OCI-LY1 (cell line): ENCODE data around the gene UBR2.

Experiments
- H2AFZ ChIP-seq: fragments of 200-600 bp; sonication (generic), shearing (Covaris generic); 2 replicates; pipeline ENCODE4 v1.6.0; 2014; ENCODE audit warnings: antibody characterized with exemption, mild to moderate bottlenecking, low read length
- H3F3A ChIP-seq: fragments of 200-600 bp; sonication (generic), shearing (Covaris generic); 2 replicates; pipeline ENCODE4 v1.6.0; 2014; ENCODE audit warnings: mild to moderate bottlenecking, antibody characterized with exemption, low read length, moderate library complexity; ENCODE audit not compliant: insufficient read depth
- H3K27ac ChIP-seq: fragments of 200-600 bp; sonication (generic); 2 replicates; pipeline ENCODE4 v1.5.1; 2014; ENCODE audit warnings: low read length, mixed run types, mild to moderate bottlenecking, low read depth; ENCODE audit not compliant: poor library complexity, severe bottlenecking
- H3K27me3 ChIP-seq: fragments of 200-600 bp; sonication (generic); 2 replicates; pipeline ENCODE4 v1.6.0; 2014; ENCODE audit warnings: antibody characterized with exemption, mild to moderate bottlenecking, low read length, moderate library complexity; ENCODE audit not compliant: insufficient read depth
- H3K36me3 ChIP-seq: fragments of 200-600 bp; sonication (generic); 2 replicates; pipeline ENCODE4 v1.6.1; 2014; ENCODE audit warnings: mild to moderate bottlenecking, antibody characterized with exemption, low read length, moderate library complexity, mixed read lengths; ENCODE audit not compliant: insufficient read depth
- H3K4me1 ChIP-seq: fragments of 200-600 bp; sonication (generic); 2 replicates; pipeline ENCODE4 v1.5.1; 2014; ENCODE audit warnings: mild to moderate bottlenecking, low read length, moderate library complexity; ENCODE audit not compliant: insufficient read depth, severe bottlenecking
- H3K4me2 ChIP-seq: fragments of 200-600 bp; sonication (generic), shearing (Covaris generic); 2 replicates; pipeline ENCODE4 v1.6.1; 2014; ENCODE audit warnings: low read length
- H3K4me3 ChIP-seq: fragments of 200-600 bp; sonication (generic); 2 replicates; pipeline ENCODE4 v1.5.1; 2014; ENCODE audit warnings: low read length, low read depth, mild to moderate bottlenecking, mixed read lengths; ENCODE audit not compliant: poor library complexity, severe bottlenecking
- H3K79me2 ChIP-seq: fragments of 200-600 bp; shearing (Covaris generic); 2 replicates; pipeline ENCODE4 v1.6.1; 2016; ENCODE audit warnings: mixed run types, low read length, mixed read lengths; ENCODE audit not compliant: insufficient read depth
- H3K9ac ChIP-seq: fragments of 200-600 bp; sonication (generic), shearing (Covaris generic); 2 replicates; pipeline ENCODE4 v1.6.1; 2014; ENCODE audit warnings: mild to moderate bottlenecking, low read length, mixed read lengths
- H3K9me2 ChIP-seq: fragments of 200-600 bp; sonication (generic), shearing (Covaris generic); 2 replicates; pipeline ENCODE4 v1.6.1; 2014; ENCODE audit warnings: low read depth, mild to moderate bottlenecking, low read length, mixed read lengths
- H3K9me3 ChIP-seq: fragments of 200-600 bp; shearing (Covaris generic); 2 replicates; pipeline ENCODE4 v1.6.1; 2014; ENCODE audit warnings: low read length, mixed read lengths
- H4K20me1 ChIP-seq: fragments of 200-600 bp; sonication (generic), shearing (Covaris generic); 2 replicates; pipeline ENCODE4 v1.6.0; 2016; ENCODE audit warnings: mild to moderate bottlenecking, low read length; ENCODE audit not compliant: insufficient read depth
- EZH2 ChIP-seq: fragments of 200-600 bp; sonication (generic), shearing (Covaris generic); IDR thresholded peaks from 2 replicates; pipeline ENCODE4 v1.8.0; 2017; ENCODE audit warnings: borderline replicate concordance, mixed run types, mild to moderate bottlenecking, antibody characterized with exemption, low read length, moderate library complexity, mixed read lengths
- TF ChIP-seq, protein P1 (sequence below): fragments of 200-600 bp; sonication (generic), shearing (Covaris generic); IDR thresholded peaks from 2 replicates; pipeline ENCODE4 v1.5.1; 2017; ENCODE audit warnings: mild to moderate bottlenecking, antibody characterized with exemption, low read length, moderate library complexity, mixed read lengths

The UBR2 gene

DNA sequence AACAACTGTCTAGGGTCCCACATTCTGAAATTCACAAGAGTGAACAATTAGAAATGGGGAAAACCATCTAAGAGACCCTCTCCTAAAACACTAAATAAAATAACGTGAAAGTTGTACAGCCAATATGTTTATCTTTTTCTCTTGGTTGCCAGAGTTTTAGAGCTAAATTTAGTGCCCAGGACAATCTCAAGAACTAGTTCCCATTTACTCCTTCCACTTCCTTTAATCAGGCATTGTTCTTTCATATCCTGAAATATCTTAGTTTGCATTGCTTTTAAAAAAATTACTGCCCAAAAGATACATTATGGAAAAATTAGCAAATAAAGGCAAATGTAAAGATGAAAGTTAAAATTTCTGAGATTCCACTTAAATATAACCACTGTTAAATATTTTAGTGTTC, 33.1 kb upstream of the UBR2 start:
- Histone ChIP-seq H3K4me2 (no peak overlapping the region), H3F3A (no peaks in the 10 kb centered on the region), H3K79me2 (no peaks in the 10 kb centered on the region), H3K4me1 (no peaks in the 10 kb centered on the region), H3K27ac (no peak overlapping the region), H4K20me1 (no peaks in the 10 kb centered on the region), H3K9me2 (no peaks in the 10 kb centered on the region), H3K27me3 (no peaks in the 10 kb centered on the region), H3K9ac (no peak overlapping the region), H3K9me3 (no peaks in the 10 kb centered on the region), H3K36me3 (no peaks in the 10 kb centered on the region), H2AFZ (no peak overlapping the region), H3K4me3 (no peak overlapping the region)
- TF ChIP-seq, protein P1, sequence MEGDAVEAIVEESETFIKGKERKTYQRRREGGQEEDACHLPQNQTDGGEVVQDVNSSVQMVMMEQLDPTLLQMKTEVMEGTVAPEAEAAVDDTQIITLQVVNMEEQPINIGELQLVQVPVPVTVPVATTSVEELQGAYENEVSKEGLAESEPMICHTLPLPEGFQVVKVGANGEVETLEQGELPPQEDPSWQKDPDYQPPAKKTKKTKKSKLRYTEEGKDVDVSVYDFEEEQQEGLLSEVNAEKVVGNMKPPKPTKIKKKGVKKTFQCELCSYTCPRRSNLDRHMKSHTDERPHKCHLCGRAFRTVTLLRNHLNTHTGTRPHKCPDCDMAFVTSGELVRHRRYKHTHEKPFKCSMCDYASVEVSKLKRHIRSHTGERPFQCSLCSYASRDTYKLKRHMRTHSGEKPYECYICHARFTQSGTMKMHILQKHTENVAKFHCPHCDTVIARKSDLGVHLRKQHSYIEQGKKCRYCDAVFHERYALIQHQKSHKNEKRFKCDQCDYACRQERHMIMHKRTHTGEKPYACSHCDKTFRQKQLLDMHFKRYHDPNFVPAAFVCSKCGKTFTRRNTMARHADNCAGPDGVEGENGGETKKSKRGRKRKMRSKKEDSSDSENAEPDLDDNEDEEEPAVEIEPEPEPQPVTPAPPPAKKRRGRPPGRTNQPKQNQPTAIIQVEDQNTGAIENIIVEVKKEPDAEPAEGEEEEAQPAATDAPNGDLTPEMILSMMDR = no peak
- no peak for TF ChIP-seq EZH2

DNA sequence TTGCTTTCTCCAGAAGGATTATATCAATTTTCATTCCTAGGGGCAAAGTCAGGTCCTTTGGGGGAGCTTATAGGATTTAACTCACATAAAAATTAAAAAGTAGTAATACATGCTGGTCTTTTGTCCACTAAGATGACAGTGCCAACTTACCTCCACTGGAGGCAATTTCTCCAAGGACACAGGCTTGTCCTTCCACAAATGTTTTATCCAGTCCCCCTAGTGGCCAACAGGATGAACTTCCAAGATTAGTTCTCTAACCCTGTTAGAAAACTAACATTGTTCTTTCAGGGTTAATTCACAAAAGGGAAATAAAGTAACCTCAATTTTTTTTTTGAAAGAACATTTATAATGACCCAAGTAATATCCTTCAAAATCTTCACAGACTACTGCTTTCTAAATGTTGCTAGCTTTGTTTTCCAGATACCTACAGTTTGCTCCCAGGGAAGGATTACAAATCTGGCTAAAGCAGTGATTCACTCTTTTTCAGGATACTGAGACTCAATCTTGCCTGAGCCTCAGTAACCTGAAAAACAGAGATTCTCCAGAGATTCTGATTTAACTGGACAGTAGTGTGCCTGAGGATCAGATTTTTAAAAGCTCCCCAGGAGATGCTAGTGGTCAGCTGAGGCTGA, 31.7 kb upstream of the UBR2 start:
- H3K27me3 ChIP-seq = no peaks in the 10 kb centered on the region
- no peaks in the 10 kb centered on the region for H3K9me3 ChIP-seq
- TF ChIP-seq, protein P1 = peak; percentile 88
- no peak for TF ChIP-seq EZH2
- no peaks in the 10 kb centered on the region for H3K4me1 ChIP-seq
- H3K79me2 ChIP-seq = no peaks in the 10 kb centered on the region
- no peaks in the 10 kb centered on the region for H4K20me1 ChIP-seq
- no peak overlapping the region for H3K4me2 ChIP-seq
- no peaks in the 10 kb centered on the region for H3F3A ChIP-seq
- H3K36me3 ChIP-seq = no peaks in the 10 kb centered on the region
- no peak overlapping the region for H2AFZ ChIP-seq
- H3K27ac ChIP-seq = no peak overlapping the region
- H3K9me2 ChIP-seq = no peaks in the 10 kb centered on the region
- no peak overlapping the region for H3K9ac ChIP-seq
- H3K4me3 ChIP-seq = no peak overlapping the region

DNA sequence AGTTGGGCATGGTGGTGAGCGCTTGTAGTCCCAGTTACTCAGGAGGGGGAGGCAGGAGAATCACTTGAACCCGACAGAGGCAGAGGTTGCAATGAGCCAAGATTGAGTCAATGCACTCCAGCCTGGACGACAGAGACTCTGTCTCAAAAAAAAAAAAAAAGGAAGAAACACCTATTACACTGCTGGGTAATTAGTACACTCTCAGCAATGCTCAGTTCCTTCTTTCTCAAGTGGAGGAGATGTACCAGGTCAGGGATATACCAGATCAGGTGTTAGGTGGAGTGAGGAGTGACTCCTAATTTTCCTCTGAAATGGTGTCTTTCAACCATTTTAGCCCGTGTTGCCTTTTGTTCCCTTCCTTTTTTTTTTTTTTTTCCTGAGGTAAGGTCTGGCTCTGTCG, 30.0 kb upstream of the UBR2 start:
- Histone ChIP-seq H3K27me3 (no peaks in the 10 kb centered on the region), H3K4me3 (no peak overlapping the region), H3K9me2 (no peaks in the 10 kb centered on the region), H3K27ac (no peak overlapping the region), H3K9ac (no peak overlapping the region), H2AFZ (no peak overlapping the region), H3K9me3 (no peaks in the 10 kb centered on the region), H4K20me1 (no peaks in the 10 kb centered on the region), H3K36me3 (no peaks in the 10 kb centered on the region), H3K4me1 (no peaks in the 10 kb centered on the region), H3K4me2 (no peak overlapping the region), H3K79me2 (no peaks in the 10 kb centered on the region), H3F3A (no peaks in the 10 kb centered on the region)
- no peak for TF ChIP-seq EZH2
- TF ChIP-seq, protein P1 = no peak
